ENCODE measurements around the gene MTPN. TPM values are rescaled to one million over a fixed set of nuclear protein-coding genes. Genes with fewer than 3 reads are reported as not detected.

MTPN gene
- polyA plus RNA-seq, 1 experiment, result 99.4 TPM

DNA sequence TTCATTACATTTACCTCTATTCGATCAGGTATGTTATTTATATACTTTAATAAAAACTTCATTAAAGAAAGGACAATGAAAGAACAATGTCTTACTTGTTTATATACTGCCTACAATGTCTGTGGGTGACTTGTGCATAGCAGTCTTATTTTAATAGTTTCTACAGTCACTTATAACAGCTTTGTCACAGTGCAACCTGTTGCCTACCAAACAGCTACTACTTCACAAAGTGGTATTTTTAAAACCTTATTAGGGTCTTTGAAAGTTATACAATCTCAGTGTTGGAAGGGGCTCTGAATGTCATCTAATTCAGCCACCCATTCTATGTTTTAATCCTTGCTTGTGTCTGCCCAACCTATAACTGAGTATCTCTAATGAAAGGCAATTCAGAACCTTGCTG is 19.0 kb downstream of the MTPN start:
- H3K36me3 ChIP-seq (ENCODE audit: control insufficient read depth, insufficient read depth, low read length), result no peaks in the 10 kb centered on the region
- POLR2A ChIA-PET, result no interaction called here
- H3K4me3 ChIP-seq (ENCODE audit: low read depth, low read length), result no peak overlapping the region
- TF ChIP-seq, protein P1, sequence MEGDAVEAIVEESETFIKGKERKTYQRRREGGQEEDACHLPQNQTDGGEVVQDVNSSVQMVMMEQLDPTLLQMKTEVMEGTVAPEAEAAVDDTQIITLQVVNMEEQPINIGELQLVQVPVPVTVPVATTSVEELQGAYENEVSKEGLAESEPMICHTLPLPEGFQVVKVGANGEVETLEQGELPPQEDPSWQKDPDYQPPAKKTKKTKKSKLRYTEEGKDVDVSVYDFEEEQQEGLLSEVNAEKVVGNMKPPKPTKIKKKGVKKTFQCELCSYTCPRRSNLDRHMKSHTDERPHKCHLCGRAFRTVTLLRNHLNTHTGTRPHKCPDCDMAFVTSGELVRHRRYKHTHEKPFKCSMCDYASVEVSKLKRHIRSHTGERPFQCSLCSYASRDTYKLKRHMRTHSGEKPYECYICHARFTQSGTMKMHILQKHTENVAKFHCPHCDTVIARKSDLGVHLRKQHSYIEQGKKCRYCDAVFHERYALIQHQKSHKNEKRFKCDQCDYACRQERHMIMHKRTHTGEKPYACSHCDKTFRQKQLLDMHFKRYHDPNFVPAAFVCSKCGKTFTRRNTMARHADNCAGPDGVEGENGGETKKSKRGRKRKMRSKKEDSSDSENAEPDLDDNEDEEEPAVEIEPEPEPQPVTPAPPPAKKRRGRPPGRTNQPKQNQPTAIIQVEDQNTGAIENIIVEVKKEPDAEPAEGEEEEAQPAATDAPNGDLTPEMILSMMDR (IDR thresholded peaks at IDR 0.05; ENCODE audit: insufficient read depth, low read depth, low read length), result no peak
- no peaks in the 10 kb centered on the region for H3K27me3 ChIP-seq (ENCODE audit: control insufficient read depth, insufficient read depth, low read length)
- CTCF ChIA-PET, result no interaction called here
- DNase-seq (ENCODE audit: low read depth), result no peak

- no peak for DNase-seq (ENCODE audit: low read depth)
- Histone ChIP-seq H3K4me3 (ENCODE audit: low read depth, low read length) (no peak overlapping the region), H3K36me3 (ENCODE audit: control insufficient read depth, insufficient read depth, low read length) (no peaks in the 10 kb centered on the region), H3K27me3 (ENCODE audit: control insufficient read depth, insufficient read depth, low read length) (no peaks in the 10 kb centered on the region)
- CTCF ChIA-PET, result no interaction called here
- TF ChIP-seq, protein P1 (IDR thresholded peaks at IDR 0.05; ENCODE audit: insufficient read depth, low read depth, low read length), result no peak
- POLR2A ChIA-PET, result no interaction called here
These were observed 19.5 kb downstream of the MTPN start for GRCh38 chr7:135957627-135958026.

GRCh38 chr7:135956393-135956792 is 20.8 kb downstream of the MTPN start:
- no peak for DNase-seq (ENCODE audit: low read depth)
- Histone ChIP-seq H3K4me3 (ENCODE audit: low read depth, low read length) (no peak overlapping the region), H3K36me3 (ENCODE audit: control insufficient read depth, insufficient read depth, low read length) (no peaks in the 10 kb centered on the region), H3K27me3 (ENCODE audit: control insufficient read depth, insufficient read depth, low read length) (no peaks in the 10 kb centered on the region)
- TF ChIP-seq, protein P1 (IDR thresholded peaks at IDR 0.05; ENCODE audit: insufficient read depth, low read depth, low read length), result no peak
- CTCF ChIA-PET, result interaction anchor here (0.7 kb wide), 1 partner anchor 10 kb away, joined by 3 read pairs; no protein-coding TSS in a partner anchor
- POLR2A ChIA-PET, result no interaction called here

DNA sequence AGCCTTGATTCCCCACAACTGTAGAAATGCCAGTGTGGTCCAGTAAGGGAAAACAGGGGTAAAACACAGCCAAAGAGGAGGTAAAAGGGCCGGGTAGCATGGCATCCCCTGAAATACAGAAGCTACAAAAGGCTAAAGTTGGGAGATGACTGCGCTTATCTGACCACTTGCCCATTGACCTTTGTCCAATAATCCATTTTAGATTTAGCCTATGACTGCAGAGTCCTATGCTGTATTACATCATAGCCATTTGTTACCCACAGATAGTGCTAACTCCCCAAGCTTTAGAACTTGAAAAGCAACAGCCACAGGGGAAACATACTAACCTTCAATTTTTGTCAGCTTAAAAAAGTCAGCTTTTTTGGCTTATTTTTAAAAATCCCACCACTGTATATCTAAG is 26.2 kb downstream of the MTPN start:
- ChIA-PET POLR2A (interaction anchor here (0.6 kb wide), 1 partner anchor 17 kb away, joined by 3 read pairs; no protein-coding TSS in a partner anchor), CTCF (interaction anchor here (1.0 to 1.6 kb wide), 3 partner anchors 10 to 289 kb away, joined by 3 to 6 read pairs (median 3); partner anchors contain the start of gene STMP1)
- H3K27me3 ChIP-seq (ENCODE audit: control insufficient read depth, insufficient read depth, low read length), result no peaks in the 10 kb centered on the region
- TF ChIP-seq, protein P1 (IDR thresholded peaks at IDR 0.05; ENCODE audit: insufficient read depth, low read depth, low read length), result no peak
- peaks cover 2% of the 10 kb centered on the region; the same call in 1 of the 2 replicates for H3K36me3 ChIP-seq (ENCODE audit: control insufficient read depth, insufficient read depth, low read length)
- no peak overlapping the region for H3K4me3 ChIP-seq (ENCODE audit: low read depth, low read length)
- no peak for DNase-seq (ENCODE audit: low read depth)

DNA sequence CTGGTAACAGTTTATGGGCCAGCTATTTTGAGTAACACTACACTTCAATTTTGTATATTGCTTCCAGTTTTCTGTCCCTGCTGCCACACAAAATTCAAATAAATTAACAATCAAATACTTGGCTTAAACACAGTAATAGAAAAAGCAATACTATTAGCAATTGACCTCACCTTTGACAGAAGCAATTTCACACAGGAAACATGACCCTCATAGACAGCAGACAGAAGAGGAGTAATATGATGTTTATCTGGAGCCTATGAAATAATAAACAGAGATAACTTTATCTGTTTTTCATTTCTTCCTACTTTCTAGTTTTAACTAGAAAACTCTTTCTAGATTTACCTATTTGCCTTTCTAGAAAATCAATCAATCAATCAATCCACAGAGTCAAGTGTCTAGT is 26.7 kb downstream of the MTPN start:
- H3K36me3 ChIP-seq (ENCODE audit: control insufficient read depth, insufficient read depth, low read length), result peaks cover 2% of the 10 kb centered on the region; the same call in 1 of the 2 replicates
- POLR2A ChIA-PET, result interaction anchor here (0.6 kb wide), 1 partner anchor 18 kb away, joined by 3 read pairs; no protein-coding TSS in a partner anchor
- no peak for DNase-seq (ENCODE audit: low read depth)

More for the DNA sequence above, 26.7 kb downstream of the MTPN start:
- no peak overlapping the region for H3K4me3 ChIP-seq (ENCODE audit: low read depth, low read length)
- TF ChIP-seq, protein P1 (IDR thresholded peaks at IDR 0.05; ENCODE audit: insufficient read depth, low read depth, low read length), result no peak
- H3K27me3 ChIP-seq (ENCODE audit: control insufficient read depth, insufficient read depth, low read length), result no peaks in the 10 kb centered on the region
- CTCF ChIA-PET, result interaction anchor here (1.0 to 1.6 kb wide), 2 partner anchors 9 to 288 kb away, joined by 3 to 6 read pairs; partner anchors contain the start of gene STMP1

Measured in BJ (cell line).